ENCODE results near the gene CMTM5. TPM values are rescaled to one million over a fixed set of nuclear protein-coding genes. Genes with fewer than 3 reads are reported as not detected.
"Not testable (repeated sequence)": the region's sequence is repeated elsewhere in the genome, so short reads cannot be mapped to it uniquely, and the experiment has no call there.

CMTM5 gene
- total RNA-seq, 5 donors from 2014 or later (not counting 1 experiment from before 2014, with no cell fraction given), result not detected

GRCh38 chr14:23399136-23399535 is 22.3 kb downstream of the CMTM5 start:
- Mint-ChIP-seq H3K4me1 (no peaks in the 10 kb centered on the region), H3K4me3 (no peak overlapping the region), H3K27me3 (peaks cover 12 to 25% of the 10 kb centered on the region in 2 donors), H3K36me3 (no peaks in the 10 kb centered on the region), H3K9me3 (no peaks in the 10 kb centered on the region), H3K27ac (no peak overlapping the region)
- DNase-seq, result no peak
- H3K36me3 ChIP-seq (ENCODE audit: control insufficient read depth in 2 of 2, extremely low read depth in 1 of 2, insufficient read depth in 1 of 2, low read length in 1 of 2), result no peaks in the 10 kb centered on the region
- ChIA-PET POLR2A (no interaction called here), CTCF (interaction anchor here in 1 of 2 donors (0.6 kb wide), 1 partner anchor 18 kb away, joined by 3 read pairs; no protein-coding TSS in a partner anchor)
- no peaks in the 10 kb centered on the region for H3K4me1 ChIP-seq (ENCODE audit: control insufficient read depth in 1 of 2, extremely low read depth in 1 of 2, insufficient read depth in 2 of 2, low read length in 2 of 2)
- no peaks in the 10 kb centered on the region for H3K9me3 ChIP-seq
- no peak for ATAC-seq (replicated peaks in 1 of 4)
- no CpG with 5 or more reads among the region's 3 CpGs for WGBS (ENCODE audit: insufficient coverage)
- peaks cover 0 to 18% of the 10 kb centered on the region in 2 experiments for H3K27me3 ChIP-seq (replicated peaks in 1 of 2; ENCODE audit: control insufficient read depth in 2 of 2, extremely low read depth in 1 of 2, insufficient read depth in 2 of 2, low read length in 1 of 2)
- no peak overlapping the region for H3K27ac ChIP-seq (ENCODE audit: low read length)
- no peak overlapping the region for H3K4me3 ChIP-seq (ENCODE audit: control insufficient read depth in 1 of 2, extremely low read depth in 1 of 2, low read length in 1 of 2)

GRCh38 chr14:23399591-23399990 is 22.7 kb downstream of the CMTM5 start:
- H3K4me1 ChIP-seq (ENCODE audit: control insufficient read depth in 1 of 2, extremely low read depth in 1 of 2, insufficient read depth in 2 of 2, low read length in 2 of 2), result no peaks in the 10 kb centered on the region
- H3K36me3 Mint-ChIP-seq, result no peaks in the 10 kb centered on the region
- CTCF ChIA-PET, result interaction anchor here in 1 of 2 donors (0.6 kb wide), 1 partner anchor 18 kb away, joined by 3 read pairs; no protein-coding TSS in a partner anchor
- no peak overlapping the region for H3K4me3 ChIP-seq (ENCODE audit: control insufficient read depth in 1 of 2, extremely low read depth in 1 of 2, low read length in 1 of 2)
- ATAC-seq (replicated peaks in 1 of 4) (no peak), DNase-seq (no peak)
- H3K9me3 Mint-ChIP-seq, result no peaks in the 10 kb centered on the region
- POLR2A ChIA-PET, result no interaction called here
- H3K27ac ChIP-seq (ENCODE audit: low read length), result no peak overlapping the region
- H3K9me3 ChIP-seq, result no peaks in the 10 kb centered on the region
- WGBS (ENCODE audit: insufficient coverage), result 71% methylated on average over 2 of the region's 6 CpGs
- H3K27me3 Mint-ChIP-seq, result peaks cover 12 to 25% of the 10 kb centered on the region in 2 donors
- H3K27ac Mint-ChIP-seq, result no peak overlapping the region
- no peaks in the 10 kb centered on the region for H3K4me1 Mint-ChIP-seq
- no peak overlapping the region for H3K4me3 Mint-ChIP-seq
- peaks cover 0 to 20% of the 10 kb centered on the region in 2 experiments for H3K27me3 ChIP-seq (replicated peaks in 1 of 2; ENCODE audit: control insufficient read depth in 2 of 2, extremely low read depth in 1 of 2, insufficient read depth in 2 of 2, low read length in 1 of 2)
- no peaks in the 10 kb centered on the region for H3K36me3 ChIP-seq (ENCODE audit: control insufficient read depth in 2 of 2, extremely low read depth in 1 of 2, insufficient read depth in 1 of 2, low read length in 1 of 2)

- H3K4me3 ChIP-seq (ENCODE audit: control insufficient read depth in 1 of 2, extremely low read depth in 1 of 2, low read length in 1 of 2); H3K36me3 ChIP-seq (ENCODE audit: control insufficient read depth in 2 of 2, extremely low read depth in 1 of 2, insufficient read depth in 1 of 2, low read length in 1 of 2); H3K9me3 Mint-ChIP-seq; DNase-seq; H3K27ac ChIP-seq (ENCODE audit: low read length); H3K4me1 ChIP-seq (ENCODE audit: control insufficient read depth in 1 of 2, extremely low read depth in 1 of 2, insufficient read depth in 2 of 2, low read length in 2 of 2); ATAC-seq (replicated peaks in 1 of 4); H3K27ac Mint-ChIP-seq; H3K4me1 Mint-ChIP-seq; POLR2A ChIA-PET; H3K36me3 Mint-ChIP-seq; H3K9me3 ChIP-seq; H3K4me3 Mint-ChIP-seq: not testable (repeated sequence)
- CTCF ChIA-PET, result interaction anchor here in 1 of 2 donors (0.6 kb wide), 1 partner anchor 22 kb away, joined by 4 read pairs; no protein-coding TSS in a partner anchor
- peaks cover 0 to 29% of the 10 kb centered on the region in 2 experiments for H3K27me3 ChIP-seq (replicated peaks in 1 of 2; ENCODE audit: control insufficient read depth in 2 of 2, extremely low read depth in 1 of 2, insufficient read depth in 2 of 2, low read length in 1 of 2)
- WGBS (ENCODE audit: insufficient coverage), result 67% methylated on average over 8 of the region's 16 CpGs
- H3K27me3 Mint-ChIP-seq, result peaks cover 8 to 31% of the 10 kb centered on the region in 2 donors
These were observed 23.8 kb downstream of the CMTM5 start for GRCh38 chr14:23400496-23401149.

- ATAC-seq (replicated peaks in 1 of 4), result no peak
- CTCF ChIA-PET, result no interaction called here
- POLR2A ChIA-PET, result no interaction called here
These were observed 24.4 kb downstream of the CMTM5 start for GRCh38 chr14:23401291-23401690.

GRCh38 chr14:23402296-23403138 is 25.7 kb downstream of the CMTM5 start:
- no peak for DNase-seq
- Histone ChIP-seq H3K9me3 (no peaks in the 10 kb centered on the region), H3K4me1 (ENCODE audit: control insufficient read depth in 1 of 2, extremely low read depth in 1 of 2, insufficient read depth in 2 of 2, low read length in 2 of 2) (no peaks in the 10 kb centered on the region), H3K36me3 (ENCODE audit: control insufficient read depth in 2 of 2, extremely low read depth in 1 of 2, insufficient read depth in 1 of 2, low read length in 1 of 2) (no peaks in the 10 kb centered on the region), H3K4me3 (ENCODE audit: control insufficient read depth in 1 of 2, extremely low read depth in 1 of 2, low read length in 1 of 2) (no peak overlapping the region), H3K27ac (ENCODE audit: low read length) (no peak overlapping the region), H3K27me3 (replicated peaks in 1 of 2; ENCODE audit: control insufficient read depth in 2 of 2, extremely low read depth in 1 of 2, insufficient read depth in 2 of 2, low read length in 1 of 2) (peaks cover 0 to 43% of the 10 kb centered on the region in 2 experiments)
- ATAC-seq (replicated peaks in 1 of 4), result no peak
- H3K27ac Mint-ChIP-seq, result no peak overlapping the region
- H3K4me3 Mint-ChIP-seq, result no peak overlapping the region
- no peaks in the 10 kb centered on the region for H3K36me3 Mint-ChIP-seq
- ChIA-PET POLR2A (no interaction called here), CTCF (no interaction called here)
- no peaks in the 10 kb centered on the region for H3K4me1 Mint-ChIP-seq
- WGBS (ENCODE audit: insufficient coverage), result 75% methylated on average over 25 of the region's 25 CpGs
- H3K9me3 Mint-ChIP-seq, result no peaks in the 10 kb centered on the region
- H3K27me3 Mint-ChIP-seq, result peaks cover 10 to 39% of the 10 kb centered on the region in 2 donors

More at GRCh38 chr14:23401291-23401690, 24.4 kb downstream of the CMTM5 start:
- H3K4me1 Mint-ChIP-seq, result no peaks in the 10 kb centered on the region
- H3K9me3 Mint-ChIP-seq, result no peaks in the 10 kb centered on the region
- H3K36me3 Mint-ChIP-seq, result no peaks in the 10 kb centered on the region
- H3K4me3 ChIP-seq (ENCODE audit: control insufficient read depth in 1 of 2, extremely low read depth in 1 of 2, low read length in 1 of 2), result no peak overlapping the region
- no peaks in the 10 kb centered on the region for H3K9me3 ChIP-seq
- H3K27ac Mint-ChIP-seq, result no peak overlapping the region
- H3K27me3 Mint-ChIP-seq, result peaks cover 8 to 36% of the 10 kb centered on the region in 2 donors
- WGBS (ENCODE audit: insufficient coverage), result 90% methylated on average over 2 of the region's 4 CpGs
- H3K27me3 ChIP-seq (replicated peaks in 1 of 2; ENCODE audit: control insufficient read depth in 2 of 2, extremely low read depth in 1 of 2, insufficient read depth in 2 of 2, low read length in 1 of 2), result peaks cover 0 to 33% of the 10 kb centered on the region in 2 experiments
- DNase-seq, result no peak
- no peaks in the 10 kb centered on the region for H3K36me3 ChIP-seq (ENCODE audit: control insufficient read depth in 2 of 2, extremely low read depth in 1 of 2, insufficient read depth in 1 of 2, low read length in 1 of 2)
- no peaks in the 10 kb centered on the region for H3K4me1 ChIP-seq (ENCODE audit: control insufficient read depth in 1 of 2, extremely low read depth in 1 of 2, insufficient read depth in 2 of 2, low read length in 2 of 2)
- H3K27ac ChIP-seq (ENCODE audit: low read length), result no peak overlapping the region
- no peak overlapping the region for H3K4me3 Mint-ChIP-seq

GRCh38 chr14:23403139-23403438 is 26.2 kb downstream of the CMTM5 start:
- no peak overlapping the region for H3K27ac ChIP-seq (ENCODE audit: low read length)
- CTCF ChIA-PET, result no interaction called here
- Mint-ChIP-seq H3K4me1 (no peaks in the 10 kb centered on the region), H3K27ac (no peak overlapping the region), H3K4me3 (no peak overlapping the region), H3K27me3 (peaks cover 14 to 41% of the 10 kb centered on the region in 2 donors), H3K36me3 (no peaks in the 10 kb centered on the region), H3K9me3 (no peaks in the 10 kb centered on the region)
- no peaks in the 10 kb centered on the region for H3K9me3 ChIP-seq
- peaks cover 0 to 44% of the 10 kb centered on the region in 2 experiments for H3K27me3 ChIP-seq (replicated peaks in 1 of 2; ENCODE audit: control insufficient read depth in 2 of 2, extremely low read depth in 1 of 2, insufficient read depth in 2 of 2, low read length in 1 of 2)
- H3K36me3 ChIP-seq (ENCODE audit: control insufficient read depth in 2 of 2, extremely low read depth in 1 of 2, insufficient read depth in 1 of 2, low read length in 1 of 2), result no peaks in the 10 kb centered on the region
- H3K4me3 ChIP-seq (ENCODE audit: control insufficient read depth in 1 of 2, extremely low read depth in 1 of 2, low read length in 1 of 2), result no peak overlapping the region
- DNase-seq, result no peak
- WGBS (ENCODE audit: insufficient coverage), result 50% methylated on average over 7 of the region's 7 CpGs
- no peaks in the 10 kb centered on the region for H3K4me1 ChIP-seq (ENCODE audit: control insufficient read depth in 1 of 2, extremely low read depth in 1 of 2, insufficient read depth in 2 of 2, low read length in 2 of 2)
- POLR2A ChIA-PET, result no interaction called here
- ATAC-seq (replicated peaks in 1 of 4), result no peak
